Lower leg skin (tissue), 3 donors: ENCODE results near the gene RTCA.

Experiments used
- CTCF ChIP-seq, 3 donors: fragments of 450-650 bp; IDR thresholded peaks; one replicate each; pipeline ENCODE4 v1.5.1; 2016; ENCODE audit warnings: antibody characterized with exemption in 3 of 3, mild to moderate bottlenecking in 3 of 3, moderate library complexity in 2 of 3
- POLR2A ChIP-seq, 2 donors: fragments of 450-650 bp; IDR thresholded peaks; one replicate each; pipeline ENCODE4 v1.6.1; 2016 to 2017; ENCODE audit warnings: antibody characterized with exemption in 2 of 2, mild to moderate bottlenecking in 1 of 2, moderate library complexity in 1 of 2

GRCh38 chr1:100323419-100324106, 57.5 kb downstream of the RTCA start:
- TF ChIP-seq POLR2A (IDR thresholded peaks at IDR 0.05) (no peak), CTCF (IDR thresholded peaks at IDR 0.05) (no peak)
